Sigmoid colon (tissue), 7 donors: ENCODE measurements around the gene ALX4. TPM values are rescaled to one million over a fixed set of nuclear protein-coding genes. Genes with fewer than 3 reads are reported as not detected.

Experiments
- DNase-seq: peaks from one replicate; pipeline ENCODE4 v3.0.0-alpha.2; 2019
- H3K27ac ChIP-seq, 4 donors: fragments of 200-600 bp; sonication (generic); one replicate each; pipeline ENCODE4 v1.5.1; 2016 to 2019; ENCODE audit warnings: mild to moderate bottlenecking in 1 of 4
- H3K27me3 ChIP-seq, 3 donors: fragments of 200-600 bp; sonication (generic); one replicate each; pipeline ENCODE4 v1.5.1; 2019; ENCODE audit warnings: mild to moderate bottlenecking in 1 of 3
- H3K36me3 ChIP-seq, 4 donors: fragments of 200-600 bp; sonication (generic); one replicate each; pipeline ENCODE4 v1.5.1; 2016 to 2019
- H3K4me1 ChIP-seq, 4 donors: fragments of 200-600 bp; sonication (generic); one replicate each; pipeline ENCODE4 v1.5.1; 2017 to 2019
- H3K4me3 ChIP-seq, 4 donors: fragments of 200-600 bp; sonication (generic); one replicate each; pipeline ENCODE4 v1.5.1; 2017 to 2019; ENCODE audit warnings: mild to moderate bottlenecking in 2 of 4, moderate library complexity in 1 of 4
- H3K9me3 ChIP-seq, 4 donors: fragments of 200-600 bp in 3 of 4; sonication (generic) in 3 of 4; one replicate each; pipeline versions ENCODE4 v1.5.1 to v1.6.1; 2013 to 2019
- EP300 ChIP-seq, 4 donors: sonication (generic); formaldehyde crosslinking; IDR thresholded peaks; one replicate each; pipeline ENCODE4 v1.6.1; 2017; ENCODE audit warnings: antibody characterized with exemption in 4 of 4
- POLR2A ChIP-seq, 2 donors: fragments of 450-650 bp; IDR thresholded peaks; one replicate each; pipeline ENCODE4 v1.6.1; 2016; ENCODE audit warnings: antibody characterized with exemption in 2 of 2, mild to moderate bottlenecking in 2 of 2, moderate library complexity in 2 of 2
- POLR2AphosphoS5 ChIP-seq, 4 donors: sonication (generic); formaldehyde crosslinking; IDR thresholded peaks; one replicate each; pipeline ENCODE4 v1.6.1; 2017; ENCODE audit warnings: antibody characterized with exemption in 4 of 4
- WGBS, 2 donors: extraction: QIAGEN DNeasy Blood & Tissue Kit; methylation state at CpG; one replicate each; pipeline ENCODE4 v1.1.7; 2013; 5-methylcytosine and 5-hydroxymethylcytosine counted together
- intact Hi-C: fragments of 100-400 bp; cut with DNase I; formaldehyde crosslinking; loops from one replicate; pipeline ENCODE4 v1.15.1; 2023
- polyA plus RNA-seq, 3 donors: library from polyadenylated mRNA; stranded (reverse); fragments of 200-250 nt; gene quantifications; one replicate each; pipeline ENCODE4 v1.2.3, GENCODE V29; 2013
- total RNA-seq, 4 donors: library from RNA; depleted of rRNA; stranded (reverse); fragments of >200 nt; gene quantifications; one replicate each; pipeline ENCODE4 v1.1.0, GENCODE V29; 2016
- TF ChIP-seq, protein P1 (sequence below), 4 experiments: fragments of 450-650 bp in 3 of 4; fragments of 200-600 bp in 1 of 4; IDR thresholded peaks; one replicate each; pipeline ENCODE4 v1.5.1; 2016 to 2019; ENCODE audit warnings: antibody characterized with exemption in 4 of 4, mild to moderate bottlenecking in 3 of 4, moderate library complexity in 2 of 4
- donor health status: healthy with polysubstance abuse.
- donor health status: Bipolar disorder and iron deficiency.
- donor health status: healthy.

Gene ALX4
- total and polyA plus RNA-seq, 7 donors = not detected

GRCh38 chr11:44267750-44268613 lies 42.0 kb downstream of the ALX4 start:
- H3K4me3 ChIP-seq = no peak overlapping the region
- peaks cover 0 to 17% (median 0%) of the 10 kb centered on the region in 3 donors for H3K27me3 ChIP-seq
- TF ChIP-seq, protein P1, sequence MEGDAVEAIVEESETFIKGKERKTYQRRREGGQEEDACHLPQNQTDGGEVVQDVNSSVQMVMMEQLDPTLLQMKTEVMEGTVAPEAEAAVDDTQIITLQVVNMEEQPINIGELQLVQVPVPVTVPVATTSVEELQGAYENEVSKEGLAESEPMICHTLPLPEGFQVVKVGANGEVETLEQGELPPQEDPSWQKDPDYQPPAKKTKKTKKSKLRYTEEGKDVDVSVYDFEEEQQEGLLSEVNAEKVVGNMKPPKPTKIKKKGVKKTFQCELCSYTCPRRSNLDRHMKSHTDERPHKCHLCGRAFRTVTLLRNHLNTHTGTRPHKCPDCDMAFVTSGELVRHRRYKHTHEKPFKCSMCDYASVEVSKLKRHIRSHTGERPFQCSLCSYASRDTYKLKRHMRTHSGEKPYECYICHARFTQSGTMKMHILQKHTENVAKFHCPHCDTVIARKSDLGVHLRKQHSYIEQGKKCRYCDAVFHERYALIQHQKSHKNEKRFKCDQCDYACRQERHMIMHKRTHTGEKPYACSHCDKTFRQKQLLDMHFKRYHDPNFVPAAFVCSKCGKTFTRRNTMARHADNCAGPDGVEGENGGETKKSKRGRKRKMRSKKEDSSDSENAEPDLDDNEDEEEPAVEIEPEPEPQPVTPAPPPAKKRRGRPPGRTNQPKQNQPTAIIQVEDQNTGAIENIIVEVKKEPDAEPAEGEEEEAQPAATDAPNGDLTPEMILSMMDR (IDR thresholded peaks at IDR 0.05) = no peak
- no peak for TF ChIP-seq POLR2AphosphoS5 (IDR thresholded peaks at IDR 0.05)
- no peak for TF ChIP-seq POLR2A (IDR thresholded peaks at IDR 0.05)
- TF ChIP-seq EP300 (IDR thresholded peaks at IDR 0.05) = no peak
- H3K9me3 ChIP-seq = no peaks in the 10 kb centered on the region
- peak; percentile 38 for DNase-seq
- H3K27ac ChIP-seq = no peak overlapping the region
- no peaks in the 10 kb centered on the region for H3K36me3 ChIP-seq
- H3K4me1 ChIP-seq = no peaks in the 10 kb centered on the region
- 77 to 78% methylated on average over 8 of the region's 8 CpGs for WGBS, 2 donors
- intact Hi-C loops = no loop called here

DNA sequence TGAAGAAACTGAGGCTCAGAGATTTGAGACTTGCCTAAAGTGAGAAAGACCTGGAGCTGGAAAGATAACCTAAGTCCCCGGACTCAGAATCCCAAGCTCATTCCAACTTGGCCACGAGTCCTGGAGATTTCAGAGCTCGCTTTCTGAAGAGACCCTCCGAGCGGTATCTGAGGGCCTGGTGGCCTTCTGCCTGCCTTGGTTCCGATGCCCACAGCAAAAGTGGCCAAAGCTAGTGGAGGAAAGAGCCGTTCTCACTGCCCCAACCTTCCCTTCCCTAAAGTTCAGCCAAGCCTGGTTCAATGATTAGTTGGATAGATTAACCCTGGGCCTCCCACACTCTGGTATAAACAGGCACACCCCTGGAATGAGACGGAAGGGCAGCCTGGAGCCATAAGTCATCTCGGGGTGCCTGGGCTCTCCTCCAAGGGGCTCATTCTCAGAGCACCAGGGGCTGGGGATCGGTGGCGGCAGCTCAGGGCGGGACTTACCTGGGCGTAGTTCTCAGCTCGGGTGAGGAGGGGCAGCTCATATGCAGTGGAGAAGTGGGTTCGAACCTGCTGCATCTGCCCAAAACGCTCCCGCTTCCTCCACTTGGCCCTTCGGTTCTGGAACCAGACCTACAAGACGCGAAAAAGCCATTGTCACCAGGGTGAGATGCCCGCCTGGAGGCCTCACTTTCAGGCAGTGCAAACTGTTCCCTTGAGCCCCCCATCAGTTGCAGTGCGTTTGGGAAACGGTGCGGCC lies 42.8 kb downstream of the ALX4 start:
- Histone ChIP-seq H3K4me1 (no peaks in the 10 kb centered on the region), H3K4me3 (no peak overlapping the region), H3K36me3 (no peaks in the 10 kb centered on the region), H3K27ac (no peak overlapping the region), H3K9me3 (no peaks in the 10 kb centered on the region), H3K27me3 (peaks cover 0 to 17% (median 0%) of the 10 kb centered on the region in 3 donors)
- DNase-seq = peak; percentile 41
- TF ChIP-seq POLR2A (IDR thresholded peaks at IDR 0.05) = no peak
- TF ChIP-seq, protein P1 (IDR thresholded peaks at IDR 0.05) = no peak
- no peak for TF ChIP-seq POLR2AphosphoS5 (IDR thresholded peaks at IDR 0.05)
- TF ChIP-seq EP300 (IDR thresholded peaks at IDR 0.05) = no peak
- WGBS, 2 donors = 85 to 90% methylated on average over 24 of the region's 24 CpGs
- intact Hi-C loops = no loop called here

GRCh38 chr11:44266056-44266780 lies 43.7 kb downstream of the ALX4 start:
- TF ChIP-seq, protein P1 (IDR thresholded peaks at IDR 0.05) = no peak
- peak; percentile 25 for DNase-seq
- Histone ChIP-seq H3K36me3 (no peaks in the 10 kb centered on the region), H3K4me3 (no peak overlapping the region), H3K27me3 (peaks cover 0 to 20% (median 0%) of the 10 kb centered on the region in 3 donors), H3K9me3 (no peaks in the 10 kb centered on the region), H3K27ac (no peak overlapping the region), H3K4me1 (no peaks in the 10 kb centered on the region)
- 79 to 81% methylated on average over 9 of the region's 9 CpGs for WGBS, 2 donors
- intact Hi-C loops = no loop called here

- 85 to 87% methylated on average over 22 of the region's 22 CpGs for WGBS, 2 donors
- intact Hi-C loops = no loop called here
- Histone ChIP-seq H3K4me1 (no peaks in the 10 kb centered on the region), H3K27me3 (peaks cover 0 to 20% (median 0%) of the 10 kb centered on the region in 3 donors), H3K9me3 (no peaks in the 10 kb centered on the region), H3K36me3 (no peaks in the 10 kb centered on the region), H3K4me3 (no peak overlapping the region), H3K27ac (no peak overlapping the region)
- DNase-seq = no peak
- TF ChIP-seq POLR2A (IDR thresholded peaks at IDR 0.05) = no peak
- no peak for TF ChIP-seq POLR2AphosphoS5 (IDR thresholded peaks at IDR 0.05)
- TF ChIP-seq, protein P1 (IDR thresholded peaks at IDR 0.05) = no peak
- TF ChIP-seq EP300 (IDR thresholded peaks at IDR 0.05) = no peak
Measured at GRCh38 chr11:44264761-44265160, 45.2 kb downstream of the ALX4 start.
